Measurements from ENCODE around the gene PRSS35. TPM values are rescaled to one million over a fixed set of nuclear protein-coding genes. Genes with fewer than 3 reads are reported as not detected.
"Not testable (repeated sequence)": the region's sequence is repeated elsewhere in the genome, so short reads cannot be mapped to it uniquely, and the experiment has no call there.

PRSS35 gene
- total and polyA plus RNA-seq, 4 donors = under 0.01 to 3.3 (median 0.35) TPM

GRCh38 chr6:83479389-83479788, 32.9 kb upstream of the PRSS35 start:
- Histone ChIP-seq H3K4me1 (ENCODE audit: control insufficient read depth in 4 of 4, insufficient read depth in 4 of 4, low read length in 3 of 4) (peaks cover 1 to 23% (median 16%) of the 10 kb centered on the region in 4 donors), H3K27ac (ENCODE audit: low read depth in 1 of 2, low read length in 2 of 2) (no peak overlapping the region), H3K9me3 (ENCODE audit: control insufficient read depth in 4 of 4, low read length in 3 of 4) (no peaks in the 10 kb centered on the region), H3K36me3 (ENCODE audit: control insufficient read depth in 4 of 4, insufficient read depth in 3 of 4, low read depth in 1 of 4, low read length in 3 of 4) (no peaks in the 10 kb centered on the region), H3K4me3 (ENCODE audit: low read depth in 1 of 3, low read length in 3 of 3) (no peak overlapping the region), H3K27me3 (ENCODE audit: control insufficient read depth in 4 of 4, insufficient read depth in 4 of 4, low read length in 3 of 4) (no peaks in the 10 kb centered on the region), H3K9ac (ENCODE audit: low read depth in 1 of 2, low read length in 2 of 2) (no peak overlapping the region)
- 48% methylated on average over 1 of the region's 1 CpG for WGBS
- no peak for TF ChIP-seq NR2F2 (IDR thresholded peaks at IDR 0.05)
- TF ChIP-seq RXRA (IDR thresholded peaks at IDR 0.05) = peak; percentile 10 to 37
- peak; percentile 31 for TF ChIP-seq SP1 (IDR thresholded peaks at IDR 0.05)
- TF ChIP-seq ZBTB33 (IDR thresholded peaks at IDR 0.05) = no peak
- TF ChIP-seq REST (IDR thresholded peaks at IDR 0.05) = no peak
- no peak for TF ChIP-seq YY1 (IDR thresholded peaks at IDR 0.05)
- peak; percentile 18 to 42 for TF ChIP-seq HNF4A (conservative IDR thresholded peaks at IDR 0.05)
- TF ChIP-seq CTCF (IDR thresholded peaks at IDR 0.05; ENCODE audit: low read depth, low read length, missing input control) = no peak
- no peak for TF ChIP-seq GABPA (IDR thresholded peaks at IDR 0.05 in 1 of 2, conservative IDR thresholded peaks at IDR 0.05 in 1 of 2)
- DNase-seq (ENCODE audit: low spot score) = no peak

- peak overlapping the region; percentile 54 to 84 for H3K27ac ChIP-seq (ENCODE audit: low read depth in 1 of 2, low read length in 2 of 2)
- DNase-seq (ENCODE audit: low spot score) = no peak
- no peak overlapping the region for H3K9ac ChIP-seq (ENCODE audit: low read depth in 1 of 2, low read length in 2 of 2)
- no peaks in the 10 kb centered on the region for H3K36me3 ChIP-seq (ENCODE audit: control insufficient read depth in 4 of 4, insufficient read depth in 3 of 4, low read depth in 1 of 4, low read length in 3 of 4)
- H3K4me1 ChIP-seq (ENCODE audit: control insufficient read depth in 4 of 4, insufficient read depth in 4 of 4, low read length in 3 of 4) = peaks cover 1 to 23% (median 13%) of the 10 kb centered on the region in 4 donors
- no peak overlapping the region for H3K4me3 ChIP-seq (ENCODE audit: low read depth in 1 of 3, low read length in 3 of 3)
- no peaks in the 10 kb centered on the region for H3K27me3 ChIP-seq (ENCODE audit: control insufficient read depth in 4 of 4, insufficient read depth in 4 of 4, low read length in 3 of 4)
- WGBS = 34% methylated on average over 1 of the region's 1 CpG
- H3K9me3 ChIP-seq (ENCODE audit: control insufficient read depth in 4 of 4, low read length in 3 of 4) = no peaks in the 10 kb centered on the region
- no peak for TF ChIP-seq YY1 (IDR thresholded peaks at IDR 0.05)
- no peak for TF ChIP-seq CTCF (IDR thresholded peaks at IDR 0.05; ENCODE audit: low read depth, low read length, missing input control)
- peak; percentile 64 to 79 for TF ChIP-seq RXRA (IDR thresholded peaks at IDR 0.05)
- TF ChIP-seq FOXA1 (IDR thresholded peaks at IDR 0.05) = peak; percentile 66
- TF ChIP-seq HNF4G (IDR thresholded peaks at IDR 0.05) = peak; percentile 12
- TF ChIP-seq HNF4A (conservative IDR thresholded peaks at IDR 0.05) = peak; percentile 57 to 62
- peak; percentile 70 for TF ChIP-seq FOXA2 (IDR thresholded peaks at IDR 0.05)
- peak; percentile 92 for TF ChIP-seq ATF3 (IDR thresholded peaks at IDR 0.05)
- peak; percentile 22 for TF ChIP-seq ZBTB33 (IDR thresholded peaks at IDR 0.05)
- TF ChIP-seq JUND (IDR thresholded peaks at IDR 0.05) = peak in 1 of 2 donors; percentile 32
- peak; percentile 13 to 50 for TF ChIP-seq RAD21 (IDR thresholded peaks at IDR 0.05)
- no peak for TF ChIP-seq TAF1 (conservative IDR thresholded peaks at IDR 0.05)
- peak; percentile 44 for TF ChIP-seq SP1 (IDR thresholded peaks at IDR 0.05)
Measured at GRCh38 chr6:83480470-83480869, 31.9 kb upstream of the PRSS35 start.

- H3K36me3 ChIP-seq (ENCODE audit: control insufficient read depth in 4 of 4, insufficient read depth in 3 of 4, low read depth in 1 of 4, low read length in 3 of 4); H3K27me3 ChIP-seq (ENCODE audit: control insufficient read depth in 4 of 4, insufficient read depth in 4 of 4, low read length in 3 of 4); H3K27ac ChIP-seq (ENCODE audit: low read depth in 1 of 2, low read length in 2 of 2); H3K9ac ChIP-seq (ENCODE audit: low read depth in 1 of 2, low read length in 2 of 2); H3K9me3 ChIP-seq (ENCODE audit: control insufficient read depth in 4 of 4, low read length in 3 of 4); DNase-seq (ENCODE audit: low spot score); H3K4me3 ChIP-seq (ENCODE audit: low read depth in 1 of 3, low read length in 3 of 3): not testable (repeated sequence)
- H3K4me1 ChIP-seq (ENCODE audit: control insufficient read depth in 4 of 4, insufficient read depth in 4 of 4, low read length in 3 of 4) = peaks cover 1 to 23% (median 13%) of the 10 kb centered on the region in 4 donors
- WGBS = 97% methylated on average over 1 of the region's 1 CpG
Measured at GRCh38 chr6:83481938-83482337, 30.4 kb upstream of the PRSS35 start.

All from liver (tissue), 9 donors.